GM21381 (cell line): ENCODE results near the gene OR1N1.
"Not testable (repeated sequence)": the region's sequence is repeated elsewhere in the genome, so short reads cannot be mapped to it uniquely, and the experiment has no call there.

Source experiments
- ATAC-seq: cut with Tn5 transposase; IDR thresholded peaks from one replicate; pipeline ENCODE4 v1.9.1; 2021; ENCODE audit warnings: mild to moderate bottlenecking, moderate library complexity; ENCODE audit not compliant: unreplicated experiment

OR1N1 gene

GRCh38 chr9:122527193-122527592 lies at the start of gene OR1N1:
OR1N1 (minus strand) TSS chr9:122527293; CDS start chr9:122527293, 0 bp downstream.
- no peak for ATAC-seq

GRCh38 chr9:122572456-122572855 lies 45.4 kb upstream of the OR1N1 start:
- ATAC-seq, result no peak

GRCh38 chr9:122567901-122568300 lies 40.8 kb upstream of the OR1N1 start:
- ATAC-seq, result no peak

- ATAC-seq, result no peak
These were observed 35.2 kb upstream of the OR1N1 start for GRCh38 chr9:122562134-122562760.

GRCh38 chr9:122561446-122561845 lies 34.4 kb upstream of the OR1N1 start:
- no peak for ATAC-seq

GRCh38 chr9:122552812-122553211 lies 25.7 kb upstream of the OR1N1 start, which contains the start of gene OR1N2:
OR1N2 (plus strand) TSS chr9:122553112; CDS start chr9:122553212, 100 bp downstream.
- no peak for ATAC-seq

GRCh38 chr9:122551371-122551770 lies 24.3 kb upstream of the OR1N1 start:
- no peak for ATAC-seq

- ATAC-seq, result no peak
These were observed 19.1 kb upstream of the OR1N1 start for GRCh38 chr9:122546196-122546595.

GRCh38 chr9:122538757-122539156 lies 11.7 kb upstream of the OR1N1 start:
- no peak for ATAC-seq

- not testable (repeated sequence) for ATAC-seq
These were observed 10.0 kb upstream of the OR1N1 start for GRCh38 chr9:122537066-122537465.

GRCh38 chr9:122536134-122536533 lies 9.0 kb upstream of the OR1N1 start:
- ATAC-seq, result no peak

GRCh38 chr9:122531157-122531556 lies 4.1 kb upstream of the OR1N1 start:
- not testable (repeated sequence) for ATAC-seq

GRCh38 chr9:122526602-122527001 lies 491 bp downstream of the OR1N1 start:
- no peak for ATAC-seq

- no peak for ATAC-seq
These were observed 7.7 kb downstream of the OR1N1 start for GRCh38 chr9:122519376-122519775.

- ATAC-seq, result no peak
These were observed 8.3 kb downstream of the OR1N1 start, which contains the start of gene OR1J4 for GRCh38 chr9:122518841-122519240. OR1J4 (plus strand) TSS chr9:122519141; CDS start chr9:122519141, 0 bp downstream.

- ATAC-seq, result no peak
These were observed 8.9 kb downstream of the OR1N1 start for GRCh38 chr9:122518226-122518625.

- no peak for ATAC-seq
These were observed 16.6 kb downstream of the OR1N1 start, which contains the start of gene OR1J2 for GRCh38 chr9:122510502-122510901. OR1J2 (plus strand) TSS chr9:122510802; CDS start chr9:122510802, 0 bp downstream.

GRCh38 chr9:122506964-122507363 lies 20.1 kb downstream of the OR1N1 start:
- no peak for ATAC-seq

- ATAC-seq, result no peak
These were observed 28.2 kb downstream of the OR1N1 start for GRCh38 chr9:122498883-122499288.

GRCh38 chr9:122479062-122479461 lies 48.0 kb downstream of the OR1N1 start:
- no peak for ATAC-seq

GRCh38 chr9:122477826-122478225 lies 49.3 kb downstream of the OR1N1 start, which contains the start of gene OR1J1:
OR1J1 (minus strand) TSS chr9:122477926; CDS start chr9:122477926, 0 bp downstream.
- no peak for ATAC-seq

- no peak for ATAC-seq
These were observed 49.7 kb downstream of the OR1N1 start for GRCh38 chr9:122477346-122477745.
